Measurements from ENCODE around the gene SPP2.

DNA sequence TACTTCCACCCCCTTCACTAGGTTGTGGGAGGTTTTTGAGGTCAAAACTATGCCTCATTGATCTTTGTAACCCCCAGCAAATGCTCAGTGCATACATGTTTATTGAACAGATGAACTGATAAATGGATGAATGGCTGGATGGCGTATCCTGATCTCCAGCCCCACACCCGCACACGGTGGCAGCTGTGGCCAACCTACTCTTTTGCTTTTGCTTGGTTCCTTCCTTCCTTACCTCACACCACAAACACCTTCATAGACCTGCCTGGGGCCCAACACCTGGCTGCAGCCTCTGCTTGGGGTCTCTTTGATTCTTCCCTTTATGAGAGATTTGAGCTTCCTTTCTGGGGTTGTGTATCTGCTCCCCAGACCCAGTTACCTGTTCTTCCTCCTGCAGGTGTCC, 25.9 kb downstream of the SPP2 start:
- TF ChIP-seq, protein P1, sequence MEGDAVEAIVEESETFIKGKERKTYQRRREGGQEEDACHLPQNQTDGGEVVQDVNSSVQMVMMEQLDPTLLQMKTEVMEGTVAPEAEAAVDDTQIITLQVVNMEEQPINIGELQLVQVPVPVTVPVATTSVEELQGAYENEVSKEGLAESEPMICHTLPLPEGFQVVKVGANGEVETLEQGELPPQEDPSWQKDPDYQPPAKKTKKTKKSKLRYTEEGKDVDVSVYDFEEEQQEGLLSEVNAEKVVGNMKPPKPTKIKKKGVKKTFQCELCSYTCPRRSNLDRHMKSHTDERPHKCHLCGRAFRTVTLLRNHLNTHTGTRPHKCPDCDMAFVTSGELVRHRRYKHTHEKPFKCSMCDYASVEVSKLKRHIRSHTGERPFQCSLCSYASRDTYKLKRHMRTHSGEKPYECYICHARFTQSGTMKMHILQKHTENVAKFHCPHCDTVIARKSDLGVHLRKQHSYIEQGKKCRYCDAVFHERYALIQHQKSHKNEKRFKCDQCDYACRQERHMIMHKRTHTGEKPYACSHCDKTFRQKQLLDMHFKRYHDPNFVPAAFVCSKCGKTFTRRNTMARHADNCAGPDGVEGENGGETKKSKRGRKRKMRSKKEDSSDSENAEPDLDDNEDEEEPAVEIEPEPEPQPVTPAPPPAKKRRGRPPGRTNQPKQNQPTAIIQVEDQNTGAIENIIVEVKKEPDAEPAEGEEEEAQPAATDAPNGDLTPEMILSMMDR (IDR thresholded peaks at IDR 0.05), result no peak
- no peak for TF ChIP-seq POLR2A (IDR thresholded peaks at IDR 0.05)
